ENCODE data around the gene FJX1. TPM values are rescaled to one million over a fixed set of nuclear protein-coding genes. Genes with fewer than 3 reads are reported as not detected.

The FJX1 gene
- total and polyA plus RNA-seq, 7 donors = 0.60 to 8.0 (median 2.4) TPM

DNA sequence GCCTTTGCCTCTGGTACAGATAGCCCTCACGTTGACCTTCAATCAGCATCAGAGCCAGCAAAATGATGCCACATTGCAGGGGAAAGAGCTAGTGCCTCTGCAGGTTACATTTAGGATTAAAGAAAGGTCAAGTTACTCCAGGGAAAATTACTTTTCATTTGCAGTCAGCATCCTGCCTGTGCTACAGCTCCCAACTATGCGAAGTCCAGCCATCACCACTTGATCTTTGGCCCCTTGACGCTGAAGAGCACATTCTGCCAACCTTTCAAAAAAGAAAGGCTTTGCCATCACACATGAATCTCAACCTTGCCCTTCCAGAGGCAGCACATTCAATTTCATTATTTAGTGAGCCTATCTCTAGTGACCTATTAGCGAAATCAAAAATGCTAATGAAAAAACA, 11.3 kb downstream of the FJX1 start:
- no peak for ATAC-seq
- Histone ChIP-seq H3K27me3 (ENCODE audit: insufficient read depth in 3 of 3, low read length in 2 of 3) (peaks cover 0 to 16% (median 0%) of the 10 kb centered on the region in 3 donors), H3K27ac (no peak overlapping the region), H3K4me1 (no peaks in the 10 kb centered on the region), H3K9me3 (no peaks in the 10 kb centered on the region), H3K4me3 (no peak overlapping the region), H3K36me3 (ENCODE audit: insufficient read depth in 1 of 2, low read depth in 1 of 2) (no peaks in the 10 kb centered on the region)
- intact Hi-C loops (cut with DNase I) = no loop called here
- WGBS, 3 donors = 72 to 90% (median 73%) methylated on average over 4 of the region's 4 CpGs
- no peak for TF ChIP-seq CTCF (IDR thresholded peaks at IDR 0.05)
- DNase-seq = no peak

DNA sequence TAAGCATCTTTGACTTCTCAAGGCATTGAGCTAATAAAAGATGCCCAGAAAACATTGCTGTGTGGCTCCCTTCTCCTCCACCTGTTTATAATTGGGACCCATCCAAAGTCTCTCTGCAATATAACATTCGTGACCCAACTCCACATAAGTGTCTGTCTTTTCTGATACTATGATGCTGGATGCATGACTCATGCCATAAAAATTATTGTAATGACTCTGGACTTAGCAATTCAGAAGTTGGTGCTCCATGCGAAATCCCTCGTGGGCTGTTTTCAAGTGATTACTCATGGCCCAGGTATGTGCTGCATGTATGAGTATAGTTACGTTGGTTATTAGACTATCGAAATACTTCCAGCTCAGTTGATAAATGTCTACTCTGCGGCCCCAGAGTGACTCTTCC, 11.7 kb downstream of the FJX1 start:
- Histone ChIP-seq H3K9me3 (no peaks in the 10 kb centered on the region), H3K4me3 (no peak overlapping the region), H3K27me3 (ENCODE audit: insufficient read depth in 3 of 3, low read length in 2 of 3) (peaks cover 0 to 16% (median 0%) of the 10 kb centered on the region in 3 donors), H3K27ac (no peak overlapping the region), H3K36me3 (ENCODE audit: insufficient read depth in 1 of 2, low read depth in 1 of 2) (no peaks in the 10 kb centered on the region), H3K4me1 (no peaks in the 10 kb centered on the region)
- intact Hi-C loops (cut with DNase I) = no loop called here
- DNase-seq (no peak), ATAC-seq (peak in 3 of 4 donors; percentile 21 to 56 (median 47))
- no peak for TF ChIP-seq CTCF (IDR thresholded peaks at IDR 0.05)
- WGBS, 3 donors = 26 to 41% (median 33%) methylated on average over 6 of the region's 6 CpGs

GRCh38 chr11:35631891-35632290, 13.6 kb downstream of the FJX1 start:
- 70 to 74% (median 71%) methylated on average over 3 of the region's 3 CpGs for WGBS, 3 donors
- Histone ChIP-seq H3K36me3 (ENCODE audit: insufficient read depth in 1 of 2, low read depth in 1 of 2) (no peaks in the 10 kb centered on the region), H3K9me3 (no peaks in the 10 kb centered on the region), H3K27me3 (ENCODE audit: insufficient read depth in 3 of 3, low read length in 2 of 3) (peaks cover 0 to 16% (median 0%) of the 10 kb centered on the region in 3 donors), H3K4me1 (no peaks in the 10 kb centered on the region), H3K27ac (no peak overlapping the region), H3K4me3 (no peak overlapping the region)
- no peak for TF ChIP-seq CTCF (IDR thresholded peaks at IDR 0.05)
- no peak for DNase-seq
- no peak for ATAC-seq
- intact Hi-C loops (cut with DNase I) = no loop called here

- WGBS, 3 donors = 47 to 58% (median 54%) methylated on average over 1 of the region's 1 CpG
- TF ChIP-seq CTCF (IDR thresholded peaks at IDR 0.05) = no peak
- Histone ChIP-seq H3K36me3 (ENCODE audit: insufficient read depth in 1 of 2, low read depth in 1 of 2) (no peaks in the 10 kb centered on the region), H3K27me3 (ENCODE audit: insufficient read depth in 3 of 3, low read length in 2 of 3) (peaks cover 0 to 16% (median 0%) of the 10 kb centered on the region in 3 donors), H3K9me3 (no peaks in the 10 kb centered on the region), H3K27ac (no peak overlapping the region), H3K4me1 (no peaks in the 10 kb centered on the region), H3K4me3 (no peak overlapping the region)
- intact Hi-C loops (cut with DNase I) = no loop called here
- ATAC-seq (no peak), DNase-seq (no peak)
These were observed 14.0 kb downstream of the FJX1 start for GRCh38 chr11:35632301-35632700.

DNA sequence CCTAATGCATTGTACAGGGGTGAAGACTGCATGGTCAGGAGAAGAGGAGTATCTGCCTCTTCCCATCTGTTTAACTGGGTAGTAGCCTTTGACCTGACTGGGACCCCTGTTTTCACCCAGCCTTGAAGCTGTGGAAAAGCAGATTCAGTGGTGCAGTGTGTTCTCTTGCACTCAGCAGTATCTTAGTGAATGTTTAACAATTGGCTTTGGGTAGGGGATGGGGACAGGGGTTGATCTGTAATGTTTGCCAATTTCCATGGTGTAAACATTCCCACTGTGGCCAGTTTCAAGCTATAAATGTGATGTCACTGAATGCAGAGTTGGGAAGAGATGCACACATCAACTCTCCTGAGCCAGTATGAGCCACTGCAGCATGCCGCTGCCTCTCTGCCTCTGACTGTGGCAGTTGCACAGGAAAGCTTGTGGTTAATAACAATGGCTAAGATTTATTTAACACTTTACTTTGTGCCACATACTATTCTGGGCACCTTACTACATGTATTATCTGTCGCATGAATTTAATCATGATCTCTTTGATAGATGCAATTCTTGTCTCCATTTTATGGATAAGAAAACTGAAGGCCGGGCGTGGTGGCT, 15.7 kb downstream of the FJX1 start:
- Histone ChIP-seq H3K36me3 (ENCODE audit: insufficient read depth in 1 of 2, low read depth in 1 of 2) (no peaks in the 10 kb centered on the region), H3K4me3 (no peak overlapping the region), H3K4me1 (no peaks in the 10 kb centered on the region), H3K27me3 (ENCODE audit: insufficient read depth in 3 of 3, low read length in 2 of 3) (peaks cover 0 to 12% (median 0%) of the 10 kb centered on the region in 3 donors), H3K9me3 (no peaks in the 10 kb centered on the region), H3K27ac (no peak overlapping the region)
- no peak for DNase-seq
- 70 to 94% (median 84%) methylated on average over 4 of the region's 4 CpGs for WGBS, 3 donors
- intact Hi-C loops (cut with DNase I) = no loop called here
- no peak for TF ChIP-seq CTCF (IDR thresholded peaks at IDR 0.05)
- ATAC-seq = no peak

Data from psoas muscle (tissue), 8 donors.